ENCODE results near the gene MICAL2. TPM values are rescaled to one million over a fixed set of nuclear protein-coding genes. Genes with fewer than 3 reads are reported as not detected.

The MICAL2 gene
- total RNA-seq, 2 experiments from 2014 or later: not detected

- H3K36me3 ChIP-seq (ENCODE audit: insufficient read depth, low read length): no peaks in the 10 kb centered on the region
- H3K4me2 ChIP-seq (ENCODE audit: low read length): no peak overlapping the region
- no peak overlapping the region for H2AFZ ChIP-seq (ENCODE audit: low read length)
- no TSS peak for BruUV-seq (replicated peaks)
- H3K4me1 ChIP-seq (ENCODE audit: insufficient read depth, low read length, poor library complexity, severe bottlenecking): no peaks in the 10 kb centered on the region
- no peaks in the 10 kb centered on the region for H3K79me2 ChIP-seq (ENCODE audit: insufficient read depth, low read depth, low read length)
- no peaks in the 10 kb centered on the region for H3K9me2 ChIP-seq (ENCODE audit: insufficient read depth, low read length)
- no peak for DNase-seq (ENCODE audit: low spot score)
- intact Hi-C loops (cut with micrococcal nuclease; ENCODE audit: unreplicated experiment): no loop called here
- H3K4me3 ChIP-seq (ENCODE audit: low read depth, low read length, poor library complexity, severe bottlenecking): no peak overlapping the region
- ChIA-PET CTCF (ENCODE audit: unreplicated experiment) (no interaction called here), POLR2A (interaction anchor here (0.6 kb wide), 2 partner anchors 63 to 807 kb away, joined by 3 read pairs; no protein-coding TSS in a partner anchor)
- H4K20me1 ChIP-seq (ENCODE audit: insufficient read depth, low read length): no peaks in the 10 kb centered on the region
- H3K27ac ChIP-seq (ENCODE audit: low read depth, low read length, poor library complexity, severe bottlenecking): no peak overlapping the region
- no peaks in the 10 kb centered on the region for H3K9me3 ChIP-seq (ENCODE audit: low read length)
- TF ChIP-seq EZH2phosphoT487 (IDR thresholded peaks at IDR 0.05; ENCODE audit: borderline replicate concordance, low read depth, low read length) (no peak), CTCF (conservative IDR thresholded peaks at IDR 0.05; ENCODE audit: low read length) (no peak)
Observed at GRCh38 chr11:12099132-12099873, 11.1 kb upstream of the MICAL2 start.

GRCh38 chr11:12100429-12100828, 10.0 kb upstream of the MICAL2 start:
- H3K9me3 ChIP-seq (ENCODE audit: low read length): no peaks in the 10 kb centered on the region
- intact Hi-C loops (cut with micrococcal nuclease; ENCODE audit: unreplicated experiment): no loop called here
- no TSS peak for BruUV-seq (replicated peaks)
- H4K20me1 ChIP-seq (ENCODE audit: insufficient read depth, low read length): no peaks in the 10 kb centered on the region
- TF ChIP-seq EZH2phosphoT487 (IDR thresholded peaks at IDR 0.05; ENCODE audit: borderline replicate concordance, low read depth, low read length): no peak
- TF ChIP-seq CTCF (conservative IDR thresholded peaks at IDR 0.05; ENCODE audit: low read length): no peak
- H3K79me2 ChIP-seq (ENCODE audit: insufficient read depth, low read depth, low read length): no peaks in the 10 kb centered on the region
- ChIA-PET CTCF (ENCODE audit: unreplicated experiment) (no interaction called here), POLR2A (interaction anchor here (1.0 kb wide), 1 partner anchor 109 kb away, joined by 3 read pairs; no protein-coding TSS in a partner anchor)
- no peak overlapping the region for H3K4me2 ChIP-seq (ENCODE audit: low read length)
- no peak for DNase-seq (ENCODE audit: low spot score)
- no peaks in the 10 kb centered on the region for H3K36me3 ChIP-seq (ENCODE audit: insufficient read depth, low read length)
- no peaks in the 10 kb centered on the region for H3K4me1 ChIP-seq (ENCODE audit: insufficient read depth, low read length, poor library complexity, severe bottlenecking)
- no peaks in the 10 kb centered on the region for H3K9me2 ChIP-seq (ENCODE audit: insufficient read depth, low read length)
- no peak overlapping the region for H3K27ac ChIP-seq (ENCODE audit: low read depth, low read length, poor library complexity, severe bottlenecking)
- no peak overlapping the region for H2AFZ ChIP-seq (ENCODE audit: low read length)
- H3K4me3 ChIP-seq (ENCODE audit: low read depth, low read length, poor library complexity, severe bottlenecking): no peak overlapping the region

GRCh38 chr11:12100841-12101242, 9.5 kb upstream of the MICAL2 start:
- Histone ChIP-seq H3K27ac (ENCODE audit: low read depth, low read length, poor library complexity, severe bottlenecking) (no peak overlapping the region), H3K9me3 (ENCODE audit: low read length) (no peaks in the 10 kb centered on the region), H3K4me2 (ENCODE audit: low read length) (no peak overlapping the region), H3K4me3 (ENCODE audit: low read depth, low read length, poor library complexity, severe bottlenecking) (no peak overlapping the region), H4K20me1 (ENCODE audit: insufficient read depth, low read length) (no peaks in the 10 kb centered on the region), H2AFZ (ENCODE audit: low read length) (no peak overlapping the region), H3K36me3 (ENCODE audit: insufficient read depth, low read length) (no peaks in the 10 kb centered on the region), H3K79me2 (ENCODE audit: insufficient read depth, low read depth, low read length) (no peaks in the 10 kb centered on the region), H3K9me2 (ENCODE audit: insufficient read depth, low read length) (no peaks in the 10 kb centered on the region), H3K4me1 (ENCODE audit: insufficient read depth, low read length, poor library complexity, severe bottlenecking) (no peaks in the 10 kb centered on the region)
- intact Hi-C loops (cut with micrococcal nuclease; ENCODE audit: unreplicated experiment): no loop called here
- no peak for DNase-seq (ENCODE audit: low spot score)
- ChIA-PET CTCF (ENCODE audit: unreplicated experiment) (no interaction called here), POLR2A (interaction anchor here (1.0 kb wide), 1 partner anchor 110 kb away, joined by 3 read pairs; no protein-coding TSS in a partner anchor)
- TF ChIP-seq EZH2phosphoT487 (IDR thresholded peaks at IDR 0.05; ENCODE audit: borderline replicate concordance, low read depth, low read length) (no peak), CTCF (conservative IDR thresholded peaks at IDR 0.05; ENCODE audit: low read length) (no peak)
- no TSS peak for BruUV-seq (replicated peaks)

All from OCI-LY7 (cell line).